GM12878 (cell line): Measurements from ENCODE around the gene MAPRE2. TPM values are rescaled to one million over a fixed set of nuclear protein-coding genes. Genes with fewer than 3 reads are reported as not detected.

Source experiments
- ATF7 ChIP-seq: fragments of 450-650 bp; IDR thresholded peaks from 2 replicates; pipeline ENCODE4 v1.6.1; 2016; ENCODE audit warnings: low read depth, mild to moderate bottlenecking
- BCL11A ChIP-seq: IDR thresholded peaks from 2 replicates; pipeline ENCODE4 v1.6.1; 2011; ENCODE audit warnings: low read depth, low read length
- CREM ChIP-seq: IDR thresholded peaks from 2 replicates; pipeline ENCODE4 v1.6.1; 2014; ENCODE audit warnings: antibody characterized with exemption, low read depth
- E2F4 ChIP-seq: IDR thresholded peaks from 2 replicates; pipeline ENCODE4 v1.6.1; 2012; ENCODE audit warnings: low read depth, low read length, improper control_type of control experiment
- E4F1 ChIP-seq: fragments of 450-650 bp; IDR thresholded peaks from 2 replicates; pipeline ENCODE4 v1.6.1; 2018; ENCODE audit warnings: borderline replicate concordance, mild to moderate bottlenecking; ENCODE audit not compliant: partially characterized antibody
- EED ChIP-seq: sonication (generic); IDR thresholded peaks from 2 replicates; pipeline ENCODE4 v1.6.1; 2016; ENCODE audit warnings: antibody characterized with exemption, low read depth
- EP300 ChIP-seq, 2 experiments: fragments of 150-350 bp in 1 of 2; IDR thresholded peaks; 2 replicates each; pipeline ENCODE4 v1.6.1; 2011 to 2012; ENCODE audit warnings: low read depth in 2 of 2, low read length in 2 of 2, borderline replicate concordance in 1 of 2, improper control_type of control experiment in 1 of 2, inconsistent platforms in 1 of 2; ENCODE audit not compliant: control insufficient read depth in 1 of 2
- IKZF2 ChIP-seq, 2 experiments: fragments of 450-650 bp; IDR thresholded peaks; 2 replicates each; pipeline ENCODE4 v1.6.1; 2017; ENCODE audit warnings: mild to moderate bottlenecking in 2 of 2, moderate library complexity in 2 of 2
- LARP7 ChIP-seq: fragments of 450-650 bp; IDR thresholded peaks from 2 replicates; pipeline ENCODE4 v1.6.1; 2017; ENCODE audit warnings: mild to moderate bottlenecking
- MEF2A ChIP-seq: IDR thresholded peaks from 2 replicates; pipeline ENCODE4 v1.6.1; 2011; ENCODE audit warnings: low read depth, mild to moderate bottlenecking, low read length, moderate library complexity; ENCODE audit not compliant: insufficient read depth
- MEF2B ChIP-seq: fragments of 450-650 bp; IDR thresholded peaks from 2 replicates; pipeline ENCODE4 v1.6.1; 2018; ENCODE audit warnings: mild to moderate bottlenecking, moderate library complexity; ENCODE audit not compliant: partially characterized antibody, poor library complexity, severe bottlenecking
- MYB ChIP-seq: fragments of 150-350 bp; IDR thresholded peaks from 2 replicates; pipeline ENCODE4 v1.6.1; 2014; ENCODE audit warnings: mild to moderate bottlenecking, low read depth, low read length, borderline replicate concordance
- POLR2AphosphoS5 ChIP-seq: IDR thresholded peaks from 2 replicates; pipeline ENCODE4 v1.6.1; 2011; ENCODE audit warnings: mild to moderate bottlenecking, low read length, inconsistent platforms
- RB1 ChIP-seq: fragments of 450-650 bp; formaldehyde crosslinking; IDR thresholded peaks from 2 replicates; pipeline ENCODE4 v1.6.1; 2017; ENCODE audit warnings: mild to moderate bottlenecking, borderline replicate concordance
- RCOR1 ChIP-seq: conservative IDR thresholded peaks from 2 replicates; pipeline ENCODE4 v1.6.1; 2012; ENCODE audit warnings: low read depth, low read length, improper control_type of control experiment
- RELB ChIP-seq: fragments of 450-650 bp; IDR thresholded peaks from 2 replicates; pipeline ENCODE4 v1.6.1; 2017; ENCODE audit warnings: low read depth, mild to moderate bottlenecking, moderate library complexity
- SIN3A ChIP-seq: IDR thresholded peaks from 2 replicates; pipeline ENCODE4 v1.6.1; 2012; ENCODE audit warnings: low read depth, low read length, improper control_type of control experiment
- SMAD5 ChIP-seq: IDR thresholded peaks from 2 replicates; pipeline ENCODE4 v1.6.1; 2016; ENCODE audit warnings: antibody characterized with exemption, low read depth
- SP1 ChIP-seq: IDR thresholded peaks from one replicate; pipeline ENCODE4 v1.6.1; 2011; ENCODE audit warnings: low read depth, low read length
- TAF1 ChIP-seq: IDR thresholded peaks from 2 replicates; pipeline ENCODE4 v1.6.1; 2011; ENCODE audit warnings: mild to moderate bottlenecking, low read depth, low read length, borderline replicate concordance
- TBL1XR1 ChIP-seq: IDR thresholded peaks from 2 replicates; pipeline ENCODE4 v1.6.1; 2012; ENCODE audit warnings: low read depth, low read length, improper control_type of control experiment
- USF1 ChIP-seq: IDR thresholded peaks from 2 replicates; pipeline ENCODE4 v1.6.1; 2011; ENCODE audit warnings: borderline replicate concordance, low read depth, mild to moderate bottlenecking, moderate library complexity, mixed read lengths, low read length; ENCODE audit not compliant: insufficient read depth; ENCODE audit errors: extremely low read length
- YBX1 ChIP-seq: fragments of 450-650 bp; IDR thresholded peaks from 2 replicates; pipeline ENCODE4 v1.6.1; 2016; ENCODE audit warnings: antibody characterized with exemption
- ZBED1 ChIP-seq: IDR thresholded peaks from 2 replicates; pipeline ENCODE4 v1.6.1; 2016; ENCODE audit warnings: borderline replicate concordance
- polyA plus RNA-seq, 11 experiments: library from polyadenylated mRNA; depleted of rRNA in 4 of 11; unstranded in 6 of 11; stranded (reverse) in 5 of 11; fragments of >200 nt; fragmentation: Nextera tagmentation in 4 of 11; fragmentation: Illumina TruSeq in 1 of 11; extraction: Ambion mirVana in 4 of 11; extraction: Trizol in 1 of 11; gene quantifications; 1 replicate in 1 of 11; 2 replicates in 10 of 11; pipeline versions ENCODE4 v1.2.1 to v1.2.3, GENCODE V29; 2011 to 2016; ENCODE audit warnings: inconsistent platforms in 2 of 11, missing spikeins in 2 of 11, low read depth in 1 of 11
- total RNA-seq, 4 experiments: library from RNA; depleted of rRNA in 3 of 4; stranded (reverse); fragments of >200 nt in 3 of 4; fragmentation: Illumina TruSeq in 1 of 4; extraction: Trizol in 1 of 4; gene quantifications; 2 replicates each; pipeline versions ENCODE4 v1.2.1 to v1.2.3, GENCODE V29; 2013 to 2021

MAPRE2 gene
- total and polyA plus RNA-seq, 10 of the 15 experiments (the other 5 are each of a cell fraction or from before 2014, with no cell fraction given), result 11.0 to 50.6 (median 24.0) TPM

GRCh38 chr18:35042389-35043071 lies 1.3 kb downstream of the MAPRE2 start (continued):
- TF ChIP-seq LARP7 (no peak), MYB (no peak), MEF2B (peak; percentile 24), IKZF2 (IDR thresholded peaks at IDR 0.05) (0 out of 4 replicates have a peak, but pooled peaks of 1 of the 2 experiments have one; percentile 29), SMAD5 (no peak), USF1 (no peak), BCL11A (no peak), CREM (0 out of 2 replicates have a peak, but pooled peaks have one; percentile 14), SIN3A (no peak), E2F4 (no peak), ATF7 (peak; percentile 74), SP1 (no peak), TBL1XR1 (no peak), EP300 (IDR thresholded peaks at IDR 0.05; ENCODE audit: borderline replicate concordance in 1 of 2, control insufficient read depth in 1 of 2, low read depth in 2 of 2, low read length in 2 of 2) (no peak), TAF1 (no peak), YBX1 (no peak), MEF2A (0 out of 2 replicates have a peak, but pooled peaks have one; percentile 48), ZBED1 (no peak), RB1 (no peak), RCOR1 (no peak), E4F1 (no peak), EED (no peak), RELB (no peak), POLR2AphosphoS5 (no peak)
